H9 (cell line): ENCODE measurements around the gene STRIP1. TPM values are rescaled to one million over a fixed set of nuclear protein-coding genes. Genes with fewer than 3 reads are reported as not detected.

Experiments used
- DNase-seq: peaks from one replicate; pipeline ENCODE4 v3.0.0-alpha.2; 2017
- H2AFZ ChIP-seq: one replicate; pipeline ENCODE4 v1.6.1; 2013; ENCODE audit warnings: mild to moderate bottlenecking, low read length, control low read depth, moderate library complexity
- H2AK5ac ChIP-seq: 2 replicates; pipeline ENCODE4 v1.6.1; 2013; ENCODE audit warnings: low read length, control low read depth, mixed read lengths; ENCODE audit not compliant: insufficient read length
- H2BK120ac ChIP-seq: one replicate; pipeline ENCODE4 v1.6.1; 2013; ENCODE audit warnings: low read depth, mild to moderate bottlenecking, low read length, control low read depth, inconsistent platforms; ENCODE audit not compliant: poor library complexity, severe bottlenecking
- H2BK12ac ChIP-seq: 2 replicates; pipeline ENCODE4 v1.6.1; 2013; ENCODE audit warnings: low read length, control low read depth, mixed read lengths, low read depth; ENCODE audit not compliant: insufficient read length
- H2BK15ac ChIP-seq: 2 replicates; pipeline ENCODE4 v1.6.1; 2013; ENCODE audit warnings: low read depth, low read length, control low read depth
- H2BK20ac ChIP-seq: one replicate; pipeline ENCODE4 v1.6.1; 2013; ENCODE audit warnings: low read depth, mild to moderate bottlenecking, low read length, control low read depth, inconsistent platforms; ENCODE audit not compliant: poor library complexity, severe bottlenecking
- H2BK5ac ChIP-seq: 2 replicates; pipeline ENCODE4 v1.6.1; 2013; ENCODE audit warnings: low read length, control low read depth, mixed read lengths; ENCODE audit not compliant: insufficient read length
- H3K14ac ChIP-seq: 2 replicates; pipeline ENCODE4 v1.6.1; 2013; ENCODE audit warnings: low read length, control low read depth; ENCODE audit not compliant: insufficient read depth
- H3K18ac ChIP-seq: 2 replicates; pipeline ENCODE4 v1.6.1; 2013; ENCODE audit warnings: low read depth, mild to moderate bottlenecking, mixed read lengths, low read length, control low read depth; ENCODE audit not compliant: insufficient read length
- H3K23ac ChIP-seq: 2 replicates; pipeline ENCODE4 v1.6.1; 2013; ENCODE audit warnings: low read length, control low read depth, mixed read lengths, low read depth; ENCODE audit not compliant: insufficient read length
- H3K23me2 ChIP-seq: 2 replicates; pipeline ENCODE4 v1.6.1; 2013; ENCODE audit warnings: low read depth, mild to moderate bottlenecking, mixed read lengths, low read length, control low read depth; ENCODE audit not compliant: insufficient read length, poor library complexity, severe bottlenecking
- H3K27ac ChIP-seq: 2 replicates; pipeline ENCODE4 v1.5.1; 2013; ENCODE audit warnings: low read length, control low read depth, mixed read lengths, low read depth; ENCODE audit not compliant: insufficient read length
- H3K27me3 ChIP-seq: 2 replicates; pipeline ENCODE4 v1.6.1; 2013; ENCODE audit warnings: low read length, control low read depth, inconsistent platforms; ENCODE audit not compliant: insufficient read depth
- H3K4ac ChIP-seq: 2 replicates; pipeline ENCODE4 v1.6.1; 2013; ENCODE audit warnings: low read depth, mild to moderate bottlenecking, control low read depth, inconsistent platforms, low read length, moderate library complexity
- H3K4me1 ChIP-seq: 2 replicates; pipeline ENCODE4 v1.6.1; 2013; ENCODE audit warnings: low read length, control low read depth, inconsistent platforms; ENCODE audit not compliant: insufficient read depth
- H3K4me2 ChIP-seq: 2 replicates; pipeline ENCODE4 v1.6.1; 2013; ENCODE audit warnings: low read length, control low read depth, mixed read lengths; ENCODE audit not compliant: insufficient read length, insufficient read depth
- H3K56ac ChIP-seq: 2 replicates; pipeline ENCODE4 v1.6.1; 2013; ENCODE audit warnings: low read depth, mild to moderate bottlenecking, mixed read lengths, low read length, control low read depth; ENCODE audit not compliant: insufficient read length
- H3K79me1 ChIP-seq: 2 replicates; pipeline ENCODE4 v1.6.1; 2013; ENCODE audit warnings: low read depth, mild to moderate bottlenecking, moderate library complexity, low read length, control low read depth, inconsistent platforms; ENCODE audit not compliant: insufficient read depth, poor library complexity, severe bottlenecking
- H3K79me2 ChIP-seq: 2 replicates; pipeline ENCODE4 v1.6.1; 2013; ENCODE audit warnings: low read length, control low read depth, inconsistent platforms; ENCODE audit not compliant: insufficient read depth
- H3K9ac ChIP-seq: 2 replicates; pipeline ENCODE4 v1.6.1; 2013; ENCODE audit warnings: low read length, control low read depth, mixed read lengths; ENCODE audit not compliant: insufficient read length; ENCODE audit errors: extremely low read depth
- H3K9me3 ChIP-seq: one replicate; pipeline ENCODE4 v1.6.1; 2013; ENCODE audit warnings: low read depth, low read length, inconsistent platforms; ENCODE audit not compliant: control insufficient read depth
- H3T11ph ChIP-seq: one replicate; pipeline ENCODE4 v1.6.1; 2013; ENCODE audit warnings: mild to moderate bottlenecking, low read length, control low read depth, inconsistent platforms
- H4K20me1 ChIP-seq: one replicate; pipeline ENCODE4 v1.6.1; 2013; ENCODE audit not compliant: control insufficient read depth, insufficient read length, insufficient read depth
- H4K5ac ChIP-seq: 2 replicates; pipeline ENCODE4 v1.6.1; 2013; ENCODE audit warnings: low read depth, mild to moderate bottlenecking, mixed read lengths, low read length, control low read depth; ENCODE audit not compliant: insufficient read length
- H4K8ac ChIP-seq: replicated peaks from 2 replicates; pipeline ENCODE4 v1.6.1; 2013; ENCODE audit warnings: low read length, control low read depth, mixed read lengths, low read depth; ENCODE audit not compliant: insufficient read length
- H4K91ac ChIP-seq: 2 replicates; pipeline ENCODE4 v1.6.1; 2013; ENCODE audit warnings: low read depth, mild to moderate bottlenecking, moderate library complexity, mixed read lengths, low read length, control low read depth; ENCODE audit not compliant: insufficient read length
- H3K27ac Mint-ChIP-seq, 3 experiments: 2 replicates in 2 of 3; 3 replicates in 1 of 3; pipeline ENCODE4 v1.8.0; 2020 to 2021; ENCODE audit warnings: mixed read lengths in 3 of 3, mild to moderate bottlenecking in 1 of 3, moderate library complexity in 1 of 3
- H3K27me3 Mint-ChIP-seq: 2 replicates; pipeline ENCODE4 v1.8.0; 2021; ENCODE audit warnings: low read depth, mild to moderate bottlenecking, moderate library complexity, mixed read lengths
- H3K36me3 Mint-ChIP-seq, 3 experiments: 2 replicates in 2 of 3; 3 replicates in 1 of 3; pipeline ENCODE4 v1.8.0; 2020 to 2021; ENCODE audit warnings: low read depth in 3 of 3, mixed read lengths in 3 of 3; ENCODE audit not compliant: insufficient read depth in 1 of 3
- H3K4me1 Mint-ChIP-seq, 2 experiments: 2 replicates each; pipeline ENCODE4 v1.8.0; 2020; ENCODE audit warnings: mixed read lengths in 2 of 2
- H3K4me3 Mint-ChIP-seq, 2 experiments: 2 replicates in 1 of 2; 3 replicates in 1 of 2; pipeline ENCODE4 v1.8.0; 2020 to 2021; ENCODE audit warnings: mild to moderate bottlenecking in 2 of 2, mixed read lengths in 2 of 2, moderate library complexity in 1 of 2
- H3K9me3 Mint-ChIP-seq, 2 experiments: 2 replicates in 1 of 2; 3 replicates in 1 of 2; pipeline ENCODE4 v1.8.0; 2020; ENCODE audit warnings: mild to moderate bottlenecking in 2 of 2, mixed read lengths in 2 of 2, moderate library complexity in 1 of 2
- CTCF ChIP-seq: fragments of 200-600 bp; sonication (generic); conservative IDR thresholded peaks from 3 replicates; pipeline ENCODE4 v1.8.0; 2021; ENCODE audit warnings: antibody characterized with exemption, mild to moderate bottlenecking
- WGBS: extraction: QIAGEN DNeasy Blood & Tissue Kit; methylation state at CpG from one replicate; pipeline ENCODE4 v1.1.7; 2013; ENCODE audit warnings: missing lambda C conversion rate, low lambda C conversion rate, mixed read lengths; ENCODE audit not compliant: insufficient read length; ENCODE audit errors: extremely low coverage; 5-methylcytosine and 5-hydroxymethylcytosine counted together
- total RNA-seq: library from RNA; stranded (reverse); gene quantifications from 2 replicates; pipeline ENCODE4 v1.2.1, GENCODE V29; 2021

Gene STRIP1
- total RNA-seq, 1 experiment from 2014 or later, result 43.6 TPM

- Histone ChIP-seq H3K4me1 (no peaks in the 10 kb centered on the region), H3T11ph (no peak overlapping the region), H4K91ac (no peak overlapping the region), H2BK120ac (no peak overlapping the region), H3K18ac (no peak overlapping the region), H3K79me2 (no peaks in the 10 kb centered on the region), H3K9ac (no peak overlapping the region), H3K4me2 (no peak overlapping the region), H3K27me3 (no peaks in the 10 kb centered on the region), H2BK20ac (no peak overlapping the region), H3K56ac (no peak overlapping the region), H3K9me3 (no peaks in the 10 kb centered on the region), H4K20me1 (no peaks in the 10 kb centered on the region), H2AK5ac (no peak overlapping the region), H4K8ac (no peak overlapping the region), H2BK12ac (no peak overlapping the region), H3K23ac (no peak overlapping the region), H3K79me1 (no peaks in the 10 kb centered on the region), H2BK15ac (no peak overlapping the region), H2BK5ac (no peak overlapping the region), H2AFZ (no peak overlapping the region), H3K23me2 (no peaks in the 10 kb centered on the region), H3K27ac (no peak overlapping the region), H3K4ac (no peak overlapping the region), H4K5ac (no peak overlapping the region), H3K14ac (no peak overlapping the region)
- DNase-seq, result no peak
- Mint-ChIP-seq H3K27ac (no peak overlapping the region), H3K4me3 (no peak overlapping the region), H3K4me1 (peaks cover 0 to 5% of the 10 kb centered on the region in 2 experiments; a peak in 1 of 4 replicates), H3K36me3 (no peaks in the 10 kb centered on the region; a peak in 1 of 7 replicates), H3K27me3 (peaks cover 24% of the 10 kb centered on the region), H3K9me3 (no peaks in the 10 kb centered on the region)
- no peak for TF ChIP-seq CTCF
- WGBS, result no CpG with 5 or more reads among the region's 2 CpGs
Observed at GRCh38 chr1:110100335-110100734, 65.9 kb downstream of the STRIP1 start.
